ENCODE measurements around the gene HOXD1.

DNA sequence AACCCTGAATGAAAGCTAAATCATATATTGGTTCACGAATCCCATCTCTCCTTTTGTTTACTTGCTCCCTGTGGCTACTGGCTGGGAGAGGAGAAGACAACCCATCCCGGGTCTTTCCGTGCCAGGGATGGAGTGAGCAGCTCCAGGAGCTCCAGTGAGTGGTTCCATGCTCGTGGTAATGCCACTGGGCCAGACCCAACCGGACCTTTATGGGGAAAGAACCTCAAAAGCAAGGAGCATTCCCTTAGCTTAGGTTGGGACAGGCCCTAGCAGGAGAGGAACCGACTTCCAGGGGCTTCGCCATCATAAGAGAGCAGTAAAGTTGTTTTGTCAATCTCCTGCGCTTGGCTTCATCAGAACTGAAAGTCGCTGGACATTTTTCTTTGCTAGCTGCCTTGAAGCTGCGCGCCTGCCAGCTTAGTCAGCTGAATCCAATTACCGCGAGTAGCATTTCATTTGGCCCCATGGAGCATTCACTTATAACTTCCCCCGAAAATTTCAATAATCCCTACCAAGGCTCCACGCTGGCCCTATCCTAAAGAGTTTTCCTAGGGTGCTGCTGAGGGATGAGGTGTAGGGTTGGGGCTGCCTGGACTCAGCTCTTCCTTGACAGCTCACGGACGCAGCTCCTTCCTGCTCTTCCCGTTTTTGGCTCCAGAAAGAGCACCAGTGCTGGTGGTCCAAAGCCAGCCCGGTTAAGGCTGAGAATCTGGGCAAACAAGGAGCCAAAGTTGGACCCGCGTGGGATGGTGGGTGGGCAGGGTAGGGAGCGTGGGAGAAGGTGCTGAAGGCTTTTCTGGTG is 26.4 kb upstream of the HOXD1 start:
- TF ChIP-seq, protein P1, sequence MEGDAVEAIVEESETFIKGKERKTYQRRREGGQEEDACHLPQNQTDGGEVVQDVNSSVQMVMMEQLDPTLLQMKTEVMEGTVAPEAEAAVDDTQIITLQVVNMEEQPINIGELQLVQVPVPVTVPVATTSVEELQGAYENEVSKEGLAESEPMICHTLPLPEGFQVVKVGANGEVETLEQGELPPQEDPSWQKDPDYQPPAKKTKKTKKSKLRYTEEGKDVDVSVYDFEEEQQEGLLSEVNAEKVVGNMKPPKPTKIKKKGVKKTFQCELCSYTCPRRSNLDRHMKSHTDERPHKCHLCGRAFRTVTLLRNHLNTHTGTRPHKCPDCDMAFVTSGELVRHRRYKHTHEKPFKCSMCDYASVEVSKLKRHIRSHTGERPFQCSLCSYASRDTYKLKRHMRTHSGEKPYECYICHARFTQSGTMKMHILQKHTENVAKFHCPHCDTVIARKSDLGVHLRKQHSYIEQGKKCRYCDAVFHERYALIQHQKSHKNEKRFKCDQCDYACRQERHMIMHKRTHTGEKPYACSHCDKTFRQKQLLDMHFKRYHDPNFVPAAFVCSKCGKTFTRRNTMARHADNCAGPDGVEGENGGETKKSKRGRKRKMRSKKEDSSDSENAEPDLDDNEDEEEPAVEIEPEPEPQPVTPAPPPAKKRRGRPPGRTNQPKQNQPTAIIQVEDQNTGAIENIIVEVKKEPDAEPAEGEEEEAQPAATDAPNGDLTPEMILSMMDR (IDR thresholded peaks at IDR 0.05) = no peak
- no peak for TF ChIP-seq POLR2A (IDR thresholded peaks at IDR 0.05)

Measured in esophagus squamous epithelium (tissue), 4 donors.